GM21528 (cell line): ENCODE data around the gene NPC1L1.

Experiments
- ATAC-seq: cut with Tn5 transposase; IDR thresholded peaks from one replicate; pipeline ENCODE4 v1.9.1; 2021; ENCODE audit warnings: mild to moderate bottlenecking, moderate library complexity; ENCODE audit not compliant: unreplicated experiment, low FRiP score

Gene NPC1L1

DNA sequence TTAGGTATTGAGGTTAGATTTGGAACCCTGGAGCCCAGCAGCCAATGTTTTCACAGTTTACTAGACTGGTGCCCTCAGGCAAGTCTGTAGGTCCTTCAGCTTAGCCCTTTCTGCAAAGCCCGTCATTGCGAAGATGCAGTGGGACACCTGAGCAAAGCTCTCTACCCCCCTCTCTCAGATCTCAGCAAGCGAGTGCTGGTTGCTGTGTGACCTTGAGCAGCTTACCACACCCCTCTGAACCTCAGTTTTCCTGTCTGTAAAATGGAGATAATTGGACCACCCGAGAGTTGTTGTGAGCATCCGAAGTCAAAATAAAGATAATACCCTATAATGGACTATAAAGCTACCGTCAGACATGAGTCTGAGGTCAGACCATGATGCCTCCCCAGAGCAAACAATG is 3.7 kb downstream of the NPC1L1 start:
- no peak for ATAC-seq

DNA sequence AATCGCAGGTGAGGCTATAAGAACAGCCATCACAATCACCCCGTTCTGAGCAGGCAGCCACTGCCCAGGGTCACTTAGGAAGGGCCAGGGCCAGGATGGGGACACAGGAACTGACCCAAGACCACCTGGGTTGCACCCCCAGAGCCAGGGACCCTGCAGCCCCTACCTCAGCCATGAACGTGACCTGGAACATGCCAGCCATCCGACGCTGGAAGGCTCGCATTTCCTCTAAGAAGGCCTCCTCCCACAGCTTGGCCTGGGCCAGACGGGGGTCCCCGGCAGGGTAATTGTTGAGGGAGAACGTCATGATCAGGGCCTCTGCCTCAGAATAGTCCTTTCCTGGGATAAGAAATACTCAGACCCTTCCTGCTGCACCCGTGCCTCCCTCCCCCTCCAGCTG is 5.0 kb downstream of the NPC1L1 start:
- no peak for ATAC-seq

DNA sequence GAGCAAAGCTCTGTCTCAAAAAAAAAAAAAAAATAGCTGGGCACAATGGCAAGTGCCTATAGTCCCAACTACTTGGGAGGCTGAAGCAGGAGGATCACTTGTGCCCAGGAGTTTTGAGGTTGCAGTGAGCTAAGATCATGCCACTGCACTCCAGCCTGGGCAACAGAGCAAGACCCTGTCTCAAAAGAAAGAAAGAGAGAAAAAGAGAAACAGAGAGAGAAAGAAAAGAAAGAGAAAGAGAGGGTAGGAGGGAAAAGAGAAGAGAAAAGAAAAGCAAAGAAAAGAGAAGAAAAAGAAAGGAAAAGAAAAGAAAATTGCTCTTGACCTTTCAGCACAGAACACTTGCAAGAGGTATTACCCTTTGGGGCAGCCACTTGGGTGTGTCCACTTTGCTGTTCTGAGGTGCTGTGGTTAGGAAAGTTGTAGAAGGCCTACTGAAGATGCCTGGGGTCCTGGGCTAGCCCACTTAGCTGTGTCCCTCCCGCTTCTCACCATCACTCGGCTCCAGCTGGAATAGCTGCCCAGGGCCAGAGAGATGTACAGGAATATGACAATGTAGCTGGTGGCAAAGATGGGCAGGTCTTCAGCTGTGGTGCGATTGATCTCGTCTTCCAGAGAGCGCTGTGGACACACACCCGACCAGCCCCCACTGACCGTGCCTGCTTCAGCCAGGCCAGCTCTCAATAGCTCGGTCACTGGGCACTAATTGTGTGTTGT is 5.6 kb downstream of the NPC1L1 start:
- ATAC-seq, result no peak

DNA sequence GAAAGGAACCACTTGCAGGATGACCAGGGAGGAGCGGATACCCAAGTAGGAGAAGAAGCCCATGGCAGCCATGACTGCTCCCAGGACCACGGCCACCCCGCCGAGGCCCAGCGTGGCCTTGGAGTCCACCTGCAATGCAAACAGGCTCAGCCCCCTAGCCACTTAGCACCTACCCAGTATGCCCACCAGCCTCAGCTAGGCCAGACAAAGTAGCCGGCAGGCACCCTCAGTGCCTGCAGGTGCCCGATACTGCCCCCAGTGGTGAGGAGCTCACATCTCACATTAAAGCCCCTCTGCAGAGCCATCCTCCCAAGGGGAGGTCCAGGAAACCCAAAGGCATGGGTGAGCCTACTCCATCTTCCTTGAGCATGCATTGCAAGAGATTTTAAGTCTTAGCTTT is 6.6 kb downstream of the NPC1L1 start:
- no peak for ATAC-seq

DNA sequence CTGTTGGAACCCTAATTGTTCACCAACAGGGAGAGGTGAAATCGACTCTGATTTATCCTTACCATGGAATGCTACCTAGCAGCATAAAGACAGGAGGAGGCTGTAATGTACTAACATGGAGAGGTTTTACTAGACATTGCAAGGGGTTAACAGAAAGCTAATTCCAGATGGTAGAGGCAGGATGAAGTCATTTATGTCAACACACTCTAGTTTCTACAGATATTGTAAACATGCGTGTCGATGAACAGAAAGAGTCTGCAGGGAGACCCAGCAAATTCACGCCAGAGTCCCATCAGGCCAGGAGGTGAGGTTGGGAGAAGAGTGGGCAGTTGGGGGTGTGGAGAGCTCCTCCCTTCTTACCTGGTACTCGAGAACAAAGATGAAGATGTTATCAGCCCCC is 7.0 kb downstream of the NPC1L1 start:
- no peak for ATAC-seq

DNA sequence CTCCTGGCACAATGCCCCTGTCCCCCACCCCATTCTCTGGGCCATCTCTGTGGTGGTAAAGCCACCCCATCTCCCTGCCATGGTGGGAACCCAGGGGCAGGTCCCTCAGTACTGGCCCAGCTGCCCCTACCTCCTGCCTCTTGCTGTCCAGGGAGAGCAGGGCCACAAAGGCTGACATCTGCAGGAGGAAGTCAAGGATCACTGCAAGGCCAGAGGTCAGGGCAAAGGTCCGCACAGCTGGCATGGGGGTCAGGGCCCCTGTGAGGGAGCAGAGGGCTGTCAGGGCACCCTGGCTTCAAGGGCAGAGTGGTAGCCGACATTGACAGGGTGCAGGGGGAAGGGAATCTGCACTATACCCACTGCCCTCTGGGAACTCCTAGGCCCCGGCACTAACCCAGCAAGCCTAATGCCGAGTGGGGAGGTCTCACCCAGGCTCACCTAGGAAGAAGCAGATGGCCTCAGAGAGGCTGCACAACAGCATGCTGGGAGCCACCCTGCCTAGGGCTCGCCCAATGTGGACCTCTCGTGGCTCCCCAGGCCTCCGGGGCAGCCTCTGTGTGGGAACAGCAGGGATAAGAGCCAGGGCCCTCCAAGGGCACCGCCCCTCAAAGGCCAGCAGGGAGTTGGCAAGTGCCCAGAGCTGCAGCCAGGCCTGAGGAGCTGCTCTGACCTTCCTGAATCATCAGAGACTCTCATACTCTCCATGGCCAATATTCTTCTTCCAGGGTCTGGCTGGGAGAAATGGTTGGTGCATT is 7.7 kb downstream of the NPC1L1 start:
- ATAC-seq, result no peak

DNA sequence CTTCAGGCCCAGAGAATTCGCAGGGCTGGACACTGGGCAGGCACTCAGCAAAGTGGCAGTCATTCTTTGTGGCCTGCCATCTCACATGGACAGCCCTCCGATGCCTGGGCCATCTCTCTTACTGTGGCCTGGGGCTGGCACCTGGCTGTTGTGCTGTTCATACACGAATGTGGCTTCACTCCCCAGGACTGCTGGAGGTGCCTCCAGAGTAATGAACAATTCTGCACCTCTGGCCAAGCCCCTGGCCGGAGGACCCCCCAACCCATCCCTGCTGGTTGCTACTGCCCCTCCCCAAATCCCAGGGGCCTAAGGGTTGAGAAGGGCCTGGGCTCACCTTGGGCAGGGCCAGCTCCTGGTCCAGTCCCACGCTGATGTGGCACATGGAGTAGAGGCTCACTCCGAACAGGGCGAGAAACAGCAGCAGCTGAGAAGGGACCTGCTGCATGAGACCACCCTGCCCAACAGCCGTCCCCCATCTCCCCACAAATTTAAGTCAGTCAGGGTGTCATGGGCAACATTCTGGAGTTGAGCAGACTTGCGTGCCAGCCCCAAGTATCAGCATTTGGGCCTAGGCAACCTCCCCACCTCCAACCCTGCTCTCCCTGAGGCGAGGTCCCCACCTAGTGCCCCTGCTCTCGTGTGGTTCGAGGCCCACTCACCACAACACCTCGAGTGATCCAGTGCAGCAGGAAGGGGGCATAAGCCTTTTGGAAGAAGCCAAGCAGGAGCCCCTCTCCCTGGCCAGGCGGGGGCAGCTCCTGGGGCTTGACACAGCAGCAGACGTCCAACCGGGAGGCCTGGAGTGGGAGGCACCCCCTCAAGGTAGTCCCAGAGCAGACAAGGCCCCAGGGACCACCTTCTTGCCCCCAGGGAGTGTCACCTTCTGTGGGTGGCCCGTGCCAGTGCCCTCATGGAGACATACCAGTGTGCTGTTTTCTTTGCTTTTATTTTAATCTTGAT is 9.4 kb downstream of the NPC1L1 start:
- ATAC-seq, result no peak

DNA sequence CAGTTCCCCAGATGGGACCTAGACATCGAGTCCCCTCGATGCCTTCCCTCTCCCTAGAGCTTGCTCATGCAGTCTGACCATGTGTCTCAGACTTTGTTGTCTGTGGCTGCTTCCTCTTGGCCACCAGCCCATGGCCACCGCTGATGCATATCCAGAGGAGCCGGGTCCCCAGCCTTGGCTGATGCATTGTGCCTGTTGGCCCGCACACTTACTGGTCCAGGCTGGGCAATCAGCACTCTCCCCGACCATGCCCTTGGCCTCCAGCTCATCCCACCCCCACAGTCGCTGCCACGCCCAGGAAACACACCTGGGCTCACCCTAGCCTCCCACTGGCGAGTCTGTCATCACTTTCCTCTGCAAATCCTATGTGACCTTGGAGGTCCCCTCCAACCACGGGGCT is 10.1 kb downstream of the NPC1L1 start:
- ATAC-seq, result no peak

DNA sequence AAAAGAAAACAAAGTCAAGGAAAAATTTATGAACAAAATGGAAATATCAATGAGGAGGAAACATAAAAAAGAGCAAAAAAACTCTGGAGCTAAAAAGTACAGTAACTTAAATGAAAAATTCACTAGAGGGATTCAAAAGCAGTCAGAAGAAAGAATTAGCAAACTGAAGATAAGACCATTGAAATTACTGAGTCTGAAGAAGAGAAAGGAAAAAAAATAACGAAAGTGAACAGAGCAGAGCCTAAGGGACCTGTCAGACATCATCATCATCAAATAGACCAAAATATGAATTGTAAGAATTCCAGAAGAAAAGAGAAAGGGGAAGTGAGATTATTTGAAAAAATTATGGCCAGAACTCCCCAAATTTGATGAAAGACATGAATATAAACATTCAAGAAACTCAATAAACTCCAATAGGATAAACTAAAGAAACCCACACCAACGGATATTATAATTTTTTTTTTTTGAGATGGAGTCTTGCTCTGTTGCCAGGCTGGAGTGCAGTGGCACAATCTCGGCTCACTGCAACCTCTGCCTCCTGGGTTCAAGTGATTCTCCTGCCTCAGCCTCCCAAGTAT is 16.2 kb downstream of the NPC1L1 start:
- ATAC-seq, result no peak

DNA sequence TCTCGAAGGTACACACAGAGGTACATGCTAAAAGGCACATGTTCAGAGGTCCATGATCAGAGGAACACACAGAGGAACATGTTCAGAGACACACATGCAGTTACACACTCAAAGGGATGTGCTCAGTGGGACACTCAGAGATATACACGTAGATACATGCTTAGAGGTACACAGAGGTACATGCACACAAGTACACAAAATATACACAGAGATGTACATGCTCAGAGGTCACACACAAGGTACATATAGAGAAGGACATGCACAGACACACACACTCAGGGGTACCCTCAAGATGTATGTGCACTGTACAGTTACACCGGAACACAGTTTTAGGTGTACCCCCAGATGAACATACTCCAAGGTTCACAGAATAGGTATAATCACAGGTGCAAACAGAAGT is 18.8 kb downstream of the NPC1L1 start:
- no peak for ATAC-seq

DNA sequence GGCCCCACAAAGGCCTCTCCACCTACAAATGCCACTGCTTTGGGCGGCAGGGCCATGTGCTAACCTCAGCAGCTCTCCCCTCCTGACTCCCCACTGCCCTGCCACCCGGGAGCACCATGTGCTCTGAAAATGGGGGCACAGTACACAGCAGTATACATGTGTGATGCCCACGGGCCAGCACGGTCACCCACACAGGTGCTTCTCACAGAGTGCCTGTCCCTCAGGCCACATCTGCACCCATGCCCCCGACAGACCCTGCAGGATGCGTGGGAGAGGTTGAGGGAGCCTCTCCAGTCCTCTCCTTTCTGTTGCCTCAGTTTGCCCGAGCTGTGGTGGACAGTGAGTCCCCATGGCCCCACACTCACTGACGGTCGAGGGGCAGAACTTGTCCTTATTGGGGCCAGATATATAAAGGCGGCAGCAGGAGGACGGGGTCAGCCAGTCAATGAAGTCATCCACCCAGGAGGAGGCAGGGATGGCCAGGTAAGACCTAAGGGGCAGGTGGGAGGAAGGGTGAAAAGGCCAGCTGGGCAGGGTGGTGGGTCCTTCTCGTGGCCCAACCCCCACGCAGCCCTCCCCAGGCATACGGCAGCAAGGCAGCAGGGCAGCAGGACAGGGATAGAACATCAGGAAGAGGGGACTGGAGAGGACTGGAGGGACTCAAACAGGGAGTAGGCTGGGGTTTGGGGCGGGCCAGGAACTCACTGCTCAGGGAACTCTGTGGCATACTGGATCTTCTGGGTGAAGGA is 19.6 kb downstream of the NPC1L1 start:
- ATAC-seq, result no peak

DNA sequence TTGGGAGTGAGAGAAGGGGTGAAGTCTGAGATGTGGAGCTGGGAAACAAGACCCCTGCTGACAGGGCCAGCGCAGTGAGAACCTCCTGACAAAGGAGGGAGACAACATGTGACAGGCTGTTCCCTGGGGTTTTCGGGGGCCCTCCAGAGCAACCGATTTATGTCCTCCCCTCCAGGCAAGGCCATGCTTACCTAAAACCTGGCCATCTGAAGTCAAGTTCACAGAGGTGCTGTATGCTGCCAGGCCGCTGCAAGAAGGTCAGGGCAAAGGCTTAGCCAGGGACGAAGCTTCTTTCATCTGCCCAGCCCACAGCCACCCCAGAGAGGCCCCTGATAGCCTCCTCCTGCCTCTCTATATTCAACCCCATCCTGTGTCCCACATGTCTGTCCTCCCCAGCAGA is 20.6 kb downstream of the NPC1L1 start:
- no peak for ATAC-seq

DNA sequence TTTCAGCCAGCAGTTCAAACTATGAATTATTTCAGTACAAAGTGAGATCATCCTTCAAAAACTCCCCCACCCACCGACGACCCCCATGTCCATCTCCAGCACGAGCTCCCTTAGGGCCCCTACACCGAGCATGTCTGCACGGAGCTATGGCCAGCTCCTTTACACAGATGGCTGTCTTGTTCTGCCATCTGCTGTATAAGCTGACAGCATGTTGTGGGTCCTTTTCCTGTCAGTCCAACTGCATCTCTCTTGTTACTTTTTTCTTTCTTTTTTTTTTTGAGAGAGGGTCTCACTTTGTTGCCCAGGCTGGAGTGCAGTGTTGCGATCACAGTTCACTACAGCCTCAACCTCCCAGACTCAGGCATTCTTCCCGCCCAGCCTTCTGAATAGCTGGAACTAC is 21.6 kb downstream of the NPC1L1 start:
- ATAC-seq, result no peak

DNA sequence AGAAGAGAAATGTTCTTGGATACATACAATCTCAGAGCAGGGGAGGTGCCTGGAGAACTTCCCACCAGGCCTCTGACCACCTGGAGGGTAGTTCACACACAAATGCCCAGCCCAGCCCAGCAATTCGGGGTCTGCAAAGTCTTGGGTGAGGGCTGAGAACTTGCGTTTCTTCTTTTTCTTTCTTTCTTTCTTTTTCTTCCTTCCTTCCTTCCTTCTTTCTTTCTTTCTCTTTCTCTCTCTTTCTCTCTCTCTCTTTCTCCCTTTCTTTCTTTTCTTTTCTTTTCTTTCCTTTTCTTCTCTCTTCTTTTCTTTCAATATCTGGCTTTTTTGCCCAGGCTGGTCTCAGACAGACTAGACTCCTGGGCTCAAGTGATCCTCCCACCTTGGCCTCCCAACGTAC is 22.4 kb downstream of the NPC1L1 start:
- no peak for ATAC-seq

DNA sequence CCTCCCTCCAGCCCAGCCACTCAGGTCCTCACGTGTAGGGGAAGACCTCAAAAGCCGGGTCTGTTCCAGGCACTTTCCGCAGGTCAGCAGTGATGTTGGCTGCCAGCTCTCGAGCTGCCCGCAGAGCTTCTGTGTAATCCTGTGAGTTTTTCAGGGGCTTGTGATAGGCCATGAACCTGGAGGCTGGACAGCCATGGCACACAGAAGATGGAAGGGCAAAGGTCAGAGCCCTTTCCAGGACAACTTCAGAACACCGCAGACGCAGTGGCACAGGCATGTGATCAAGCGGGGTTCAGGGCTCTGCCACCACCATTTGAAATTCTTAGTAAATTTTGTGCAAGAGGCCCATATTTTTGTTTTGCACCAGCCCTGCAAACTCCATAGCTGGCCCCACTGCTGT is 24.0 kb downstream of the NPC1L1 start:
- ATAC-seq, result no peak

DNA sequence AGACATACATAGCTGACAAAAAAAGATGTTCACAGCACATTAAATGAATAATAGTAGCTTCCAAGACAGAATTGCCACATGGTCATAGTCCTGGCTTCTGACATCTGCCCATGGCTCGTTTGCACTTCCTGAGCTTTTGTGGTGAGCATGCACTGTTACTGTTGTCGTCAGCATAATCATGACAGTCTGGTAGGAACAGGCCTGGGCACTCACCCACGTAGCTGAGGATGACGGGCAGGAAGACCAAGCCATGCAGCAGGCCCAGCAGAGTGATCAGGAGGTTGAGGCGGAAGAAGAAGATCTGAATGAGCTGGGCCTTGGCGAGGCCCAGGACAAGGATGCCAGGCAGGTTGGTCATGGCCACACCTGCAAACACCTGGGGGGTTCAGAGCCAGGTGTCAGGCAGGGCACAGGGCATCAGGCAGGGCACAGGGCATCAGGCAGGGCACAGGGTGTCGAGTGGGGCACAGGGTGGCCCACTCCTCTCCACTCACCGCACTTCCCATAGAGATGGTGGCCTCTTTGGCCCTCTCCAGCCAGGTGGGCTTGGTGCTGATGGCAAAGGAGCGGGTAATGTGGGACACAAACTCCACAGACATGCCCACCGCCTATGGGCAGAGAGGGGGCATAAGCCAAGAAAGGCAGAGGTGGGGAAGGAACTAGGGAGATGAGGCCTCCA is 25.4 kb downstream of the NPC1L1 start:
- no peak for ATAC-seq

DNA sequence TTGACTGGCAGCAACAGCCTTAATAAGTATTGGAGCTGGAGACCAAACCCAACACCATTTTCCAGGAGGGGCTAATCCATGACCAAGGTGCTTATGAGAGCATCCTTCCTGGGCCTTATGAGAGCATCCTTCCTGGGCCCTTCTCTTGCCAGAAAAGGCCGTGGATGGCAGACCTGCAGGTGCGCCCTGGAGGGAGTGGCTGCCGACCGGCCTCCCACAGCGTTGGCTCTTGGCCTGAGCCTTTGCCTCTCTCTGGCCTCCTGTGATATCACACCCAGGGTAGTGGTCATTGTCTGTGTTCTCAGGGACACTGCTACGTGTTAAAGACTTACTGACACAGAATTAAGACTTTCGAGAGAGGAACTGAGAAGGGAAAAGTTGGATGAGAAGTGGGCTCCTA is 28.4 kb downstream of the NPC1L1 start:
- ATAC-seq, result no peak

DNA sequence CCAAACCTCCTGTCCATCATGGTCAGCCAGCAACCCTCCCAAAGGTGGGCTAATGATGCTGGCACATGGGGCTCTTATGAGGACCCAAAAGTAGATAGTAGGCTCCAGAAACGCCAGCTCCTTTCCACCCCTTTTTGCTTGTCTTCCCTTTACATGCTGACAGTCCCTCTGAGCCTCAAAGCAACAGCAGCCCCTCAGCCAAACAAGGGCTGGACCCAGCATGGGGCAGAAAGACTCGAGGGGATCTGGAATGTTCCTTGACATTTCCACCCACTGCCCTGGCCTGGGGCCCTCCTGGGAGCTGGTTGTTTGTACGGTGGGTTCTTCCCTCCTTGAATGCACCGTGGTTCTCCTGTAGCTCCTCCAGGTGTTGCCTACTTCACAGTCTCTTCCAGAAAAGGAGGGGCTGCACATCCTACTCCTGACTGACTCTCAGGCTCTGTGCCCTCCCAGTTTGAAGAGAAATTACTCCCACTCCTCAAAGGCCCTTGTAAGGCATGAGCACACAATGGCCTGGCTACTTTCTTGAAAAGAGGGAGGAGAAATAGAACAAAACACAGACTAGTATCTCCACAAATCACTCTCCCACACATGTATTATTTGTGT is 29.2 kb downstream of the NPC1L1 start:
- ATAC-seq, result no peak

DNA sequence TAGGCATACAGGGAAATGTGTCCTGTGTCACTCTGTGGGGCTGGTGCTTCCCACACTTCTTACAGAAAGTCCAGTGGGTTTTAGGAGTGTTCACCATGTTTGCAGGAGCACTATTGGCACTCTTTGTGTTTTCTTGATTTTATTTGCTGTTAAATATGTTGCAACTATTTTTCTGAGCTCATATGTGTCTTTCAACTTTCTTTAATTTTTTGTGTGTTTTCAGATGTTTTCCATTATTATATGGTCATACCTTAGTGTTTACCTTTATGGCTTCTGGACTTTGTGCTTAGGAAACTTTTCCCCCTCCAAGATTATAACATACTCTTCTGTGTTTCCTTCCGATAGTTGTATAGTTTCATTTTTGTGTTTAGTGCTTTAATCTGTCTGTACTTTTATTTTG is 29.9 kb downstream of the NPC1L1 start:
- ATAC-seq, result no peak
